ENCODE results near the gene SLC1A6.

DNA sequence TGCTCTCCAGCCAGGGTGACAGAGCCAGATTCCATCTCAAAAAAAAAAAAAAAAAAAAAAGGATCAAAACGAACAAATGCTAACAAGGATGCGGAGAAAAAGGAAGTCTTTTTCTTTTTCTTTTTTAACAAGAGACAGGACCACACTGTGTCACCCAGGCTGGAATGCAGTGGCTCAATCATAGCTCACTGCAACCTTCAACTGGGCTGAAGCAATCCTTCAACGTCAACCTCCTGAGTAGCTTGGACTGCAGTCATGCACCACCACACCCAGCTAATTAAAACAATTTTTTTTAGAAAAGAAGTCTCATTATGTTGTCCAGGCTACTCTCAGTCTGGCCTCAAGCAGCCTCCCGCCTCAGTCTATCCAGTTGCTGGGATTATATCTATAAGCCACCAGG is 73.0 kb downstream of the SLC1A6 start:
- TF ChIP-seq CTCF (IDR thresholded peaks at IDR 0.05 in 4 of 5, conservative IDR thresholded peaks at IDR 0.05 in 1 of 5) (no peak), POLR2A (IDR thresholded peaks at IDR 0.05) (no peak)
